ENCODE results near the gene OCA2.
"Not testable (repeated sequence)": the region's sequence is repeated elsewhere in the genome, so short reads cannot be mapped to it uniquely, and the experiment has no call there.

OCA2 gene

GRCh38 chr15:28026221-28026620 is 72.9 kb downstream of the OCA2 start:
- no peak for DNase-seq (ENCODE audit: low read depth in 2 of 3, low spot score in 2 of 3)

- no peak for DNase-seq (ENCODE audit: low read depth in 2 of 3, low spot score in 2 of 3)
These were observed 73.7 kb downstream of the OCA2 start for GRCh38 chr15:28025413-28025812.

GRCh38 chr15:28024889-28025250 is 74.2 kb downstream of the OCA2 start:
- no peak for DNase-seq (ENCODE audit: low read depth in 2 of 3, low spot score in 2 of 3)

GRCh38 chr15:28023933-28024888 is 74.9 kb downstream of the OCA2 start:
- no peak for DNase-seq (ENCODE audit: low read depth in 2 of 3, low spot score in 2 of 3)

- DNase-seq (ENCODE audit: low read depth in 2 of 3, low spot score in 2 of 3) = no peak
These were observed 75.7 kb downstream of the OCA2 start for GRCh38 chr15:28023422-28023821.

- DNase-seq (ENCODE audit: low read depth in 2 of 3, low spot score in 2 of 3) = no peak
These were observed 76.2 kb downstream of the OCA2 start for GRCh38 chr15:28022961-28023360.

GRCh38 chr15:28022181-28022580 is 76.9 kb downstream of the OCA2 start:
- no peak for DNase-seq (ENCODE audit: low read depth in 2 of 3, low spot score in 2 of 3)

GRCh38 chr15:28021281-28022039 is 77.7 kb downstream of the OCA2 start:
- no peak for DNase-seq (ENCODE audit: low read depth in 2 of 3, low spot score in 2 of 3)

GRCh38 chr15:28020644-28021043 is 78.5 kb downstream of the OCA2 start:
- no peak for DNase-seq (ENCODE audit: low read depth in 2 of 3, low spot score in 2 of 3)

- DNase-seq (ENCODE audit: low read depth in 2 of 3, low spot score in 2 of 3) = no peak
These were observed 79.4 kb downstream of the OCA2 start for GRCh38 chr15:28019594-28020309.

GRCh38 chr15:28018291-28019044 is 80.6 kb downstream of the OCA2 start:
- DNase-seq (ENCODE audit: low read depth in 2 of 3, low spot score in 2 of 3) = no peak

- DNase-seq (ENCODE audit: low read depth in 2 of 3, low spot score in 2 of 3) = no peak
These were observed 81.6 kb downstream of the OCA2 start for GRCh38 chr15:28017423-28017924.

- no peak for DNase-seq (ENCODE audit: low read depth in 2 of 3, low spot score in 2 of 3)
These were observed 83.3 kb downstream of the OCA2 start for GRCh38 chr15:28015855-28016254.

- DNase-seq (ENCODE audit: low read depth in 2 of 3, low spot score in 2 of 3) = no peak
These were observed 84.4 kb downstream of the OCA2 start for GRCh38 chr15:28014623-28015200.

- no peak for DNase-seq (ENCODE audit: low read depth in 2 of 3, low spot score in 2 of 3)
These were observed 85.1 kb downstream of the OCA2 start for GRCh38 chr15:28013976-28014375.

- no peak for DNase-seq (ENCODE audit: low read depth in 2 of 3, low spot score in 2 of 3)
These were observed 85.6 kb downstream of the OCA2 start for GRCh38 chr15:28013480-28013879.

GRCh38 chr15:28012231-28012630 is 86.9 kb downstream of the OCA2 start:
- DNase-seq (ENCODE audit: low read depth in 2 of 3, low spot score in 2 of 3) = no peak

- DNase-seq (ENCODE audit: low read depth in 2 of 3, low spot score in 2 of 3) = not testable (repeated sequence)
These were observed 90.9 kb downstream of the OCA2 start for GRCh38 chr15:28008175-28008574.

- DNase-seq (ENCODE audit: low read depth in 2 of 3, low spot score in 2 of 3) = no peak
These were observed 92.8 kb downstream of the OCA2 start for GRCh38 chr15:28006116-28006905.

Measured in activated CD8-positive, alpha-beta memory T cell treated with anti-CD3 and anti-CD28 coated beads for 48 hours (primary cell).